ENCODE measurements around the gene ANKFY1. TPM values are rescaled to one million over a fixed set of nuclear protein-coding genes. Genes with fewer than 3 reads are reported as not detected.

ANKFY1 gene
- total RNA-seq, 6 experiments from 2014 or later: 37.1 to 45.1 (median 40.7) TPM

DNA sequence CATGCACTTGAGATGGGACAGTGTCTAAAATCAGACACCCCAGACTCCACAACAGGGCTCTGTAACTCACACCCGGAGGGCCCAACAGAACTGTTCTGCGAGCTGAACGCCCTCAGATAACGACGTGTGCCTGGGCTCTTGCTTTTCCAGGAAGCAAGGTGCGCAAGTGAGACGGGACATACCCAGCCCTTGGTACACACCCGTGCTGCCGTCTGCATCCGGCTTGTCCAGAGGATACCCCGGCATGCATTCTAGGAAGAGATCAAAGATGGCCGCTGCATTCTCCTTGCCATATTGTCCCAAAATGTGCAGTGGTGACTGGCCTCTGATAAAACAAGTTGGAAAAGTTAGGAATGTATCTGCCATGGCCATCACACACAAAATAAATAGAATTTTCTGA, 91.4 kb downstream of the ANKFY1 start:
- H3K36me3 Mint-ChIP-seq (ENCODE audit: low read depth): peaks cover 30% of the 10 kb centered on the region
- TF ChIP-seq, protein P1, sequence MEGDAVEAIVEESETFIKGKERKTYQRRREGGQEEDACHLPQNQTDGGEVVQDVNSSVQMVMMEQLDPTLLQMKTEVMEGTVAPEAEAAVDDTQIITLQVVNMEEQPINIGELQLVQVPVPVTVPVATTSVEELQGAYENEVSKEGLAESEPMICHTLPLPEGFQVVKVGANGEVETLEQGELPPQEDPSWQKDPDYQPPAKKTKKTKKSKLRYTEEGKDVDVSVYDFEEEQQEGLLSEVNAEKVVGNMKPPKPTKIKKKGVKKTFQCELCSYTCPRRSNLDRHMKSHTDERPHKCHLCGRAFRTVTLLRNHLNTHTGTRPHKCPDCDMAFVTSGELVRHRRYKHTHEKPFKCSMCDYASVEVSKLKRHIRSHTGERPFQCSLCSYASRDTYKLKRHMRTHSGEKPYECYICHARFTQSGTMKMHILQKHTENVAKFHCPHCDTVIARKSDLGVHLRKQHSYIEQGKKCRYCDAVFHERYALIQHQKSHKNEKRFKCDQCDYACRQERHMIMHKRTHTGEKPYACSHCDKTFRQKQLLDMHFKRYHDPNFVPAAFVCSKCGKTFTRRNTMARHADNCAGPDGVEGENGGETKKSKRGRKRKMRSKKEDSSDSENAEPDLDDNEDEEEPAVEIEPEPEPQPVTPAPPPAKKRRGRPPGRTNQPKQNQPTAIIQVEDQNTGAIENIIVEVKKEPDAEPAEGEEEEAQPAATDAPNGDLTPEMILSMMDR (IDR thresholded peaks at IDR 0.05): no peak
- no peak overlapping the region for H3K4me3 Mint-ChIP-seq
- H3K27ac Mint-ChIP-seq: no peak overlapping the region
- H3K4me1 Mint-ChIP-seq (ENCODE audit: low read depth): peaks cover 14% of the 10 kb centered on the region; the same call in 1 of the 2 replicates
- no peaks in the 10 kb centered on the region for H3K9me3 Mint-ChIP-seq
- H3K27me3 Mint-ChIP-seq (ENCODE audit: insufficient read depth): peaks cover 2% of the 10 kb centered on the region
- DNase-seq: no peak

DNA sequence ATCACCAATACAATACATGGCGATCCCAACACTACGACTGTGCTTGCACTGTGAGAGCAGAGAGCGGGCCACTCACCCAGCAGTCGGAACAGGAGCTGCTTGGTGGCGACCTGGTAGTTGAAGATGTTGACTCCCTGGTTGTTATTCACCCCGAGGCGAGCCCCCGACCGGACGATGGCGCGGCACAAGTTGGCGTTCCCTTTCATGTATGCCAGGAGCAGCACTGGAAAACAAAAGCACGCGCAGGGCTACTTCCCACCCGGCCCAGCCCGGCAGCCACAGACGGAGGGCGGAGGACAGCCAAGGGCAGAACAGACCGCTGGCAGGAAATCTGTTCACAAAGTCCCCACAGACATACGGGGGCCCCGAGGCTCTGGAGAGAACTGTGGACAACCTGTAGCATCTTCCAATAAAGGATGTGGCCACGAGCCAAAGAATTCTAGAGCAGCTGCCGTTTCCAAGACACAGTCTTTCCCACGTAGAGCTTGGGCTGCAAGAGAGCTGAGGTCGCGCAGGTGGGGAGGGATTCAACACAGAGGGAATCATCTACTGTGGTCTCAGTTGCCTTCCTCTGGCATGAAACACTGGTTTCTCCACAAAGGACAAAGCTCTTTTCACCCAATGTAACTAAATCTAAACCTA, 93.0 kb downstream of the ANKFY1 start:
- no peak overlapping the region for H3K4me3 Mint-ChIP-seq
- peaks cover 35% of the 10 kb centered on the region for H3K36me3 Mint-ChIP-seq (ENCODE audit: low read depth)
- no peaks in the 10 kb centered on the region for H3K9me3 Mint-ChIP-seq
- no peak for DNase-seq
- peaks cover 2% of the 10 kb centered on the region for H3K27me3 Mint-ChIP-seq (ENCODE audit: insufficient read depth)
- H3K27ac Mint-ChIP-seq: no peak overlapping the region
- TF ChIP-seq, protein P1 (IDR thresholded peaks at IDR 0.05): no peak
- no peaks in the 10 kb centered on the region for H3K4me1 Mint-ChIP-seq (ENCODE audit: low read depth)

DNA sequence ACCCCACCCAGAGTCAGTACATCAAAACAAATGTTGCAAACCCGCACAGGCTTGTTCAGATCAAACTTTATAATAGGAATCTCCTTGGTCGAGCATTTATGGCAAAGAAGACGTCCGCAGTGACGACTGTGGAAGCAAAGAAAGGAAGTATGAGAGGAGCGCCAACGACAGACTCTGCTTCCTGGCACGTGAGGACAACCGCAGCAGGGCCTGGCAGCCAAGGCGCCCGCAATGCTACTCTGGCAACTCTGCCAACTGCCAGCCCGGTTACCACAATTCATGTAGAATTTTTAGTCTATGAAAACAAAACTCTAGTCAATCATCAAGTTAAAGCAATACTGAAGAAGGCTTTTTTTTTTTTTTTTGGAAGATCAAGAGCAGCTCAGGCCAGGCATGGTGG, 96.0 kb downstream of the ANKFY1 start:
- H3K27me3 Mint-ChIP-seq (ENCODE audit: insufficient read depth): peaks cover 2% of the 10 kb centered on the region; the same call in 1 of the 2 replicates
- H3K36me3 Mint-ChIP-seq (ENCODE audit: low read depth): peaks cover 40% of the 10 kb centered on the region
- H3K4me1 Mint-ChIP-seq (ENCODE audit: low read depth): peaks cover 5% of the 10 kb centered on the region
- no peaks in the 10 kb centered on the region for H3K9me3 Mint-ChIP-seq
- TF ChIP-seq, protein P1 (IDR thresholded peaks at IDR 0.05): no peak
- H3K27ac Mint-ChIP-seq: no peak overlapping the region
- DNase-seq: no peak
- H3K4me3 Mint-ChIP-seq: no peak overlapping the region

DNA sequence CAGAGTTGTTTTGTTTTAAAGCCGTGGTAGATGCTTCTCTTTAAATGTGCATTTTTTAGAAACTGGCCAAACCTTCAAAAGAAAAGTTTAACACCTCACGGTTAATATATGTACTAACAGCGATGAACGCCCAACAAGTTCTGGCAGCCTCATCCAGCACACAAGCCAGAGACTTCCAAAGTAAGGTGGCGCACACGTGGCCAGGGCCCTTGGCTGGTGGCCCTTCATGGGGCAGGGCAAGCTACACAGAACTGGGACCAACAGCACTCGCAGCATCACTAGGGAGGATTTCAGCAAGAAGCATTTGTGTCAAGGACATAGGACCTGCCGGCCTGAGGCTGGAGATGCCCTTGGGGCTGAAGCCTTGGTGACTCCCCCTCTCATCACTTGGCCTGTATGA, 97.4 kb downstream of the ANKFY1 start:
- Mint-ChIP-seq H3K9me3 (no peaks in the 10 kb centered on the region), H3K27ac (no peak overlapping the region), H3K4me3 (no peak overlapping the region), H3K36me3 (ENCODE audit: low read depth) (peaks cover 36% of the 10 kb centered on the region), H3K27me3 (ENCODE audit: insufficient read depth) (peaks cover 2% of the 10 kb centered on the region; the same call in 1 of the 2 replicates), H3K4me1 (ENCODE audit: low read depth) (peaks cover 18% of the 10 kb centered on the region)
- TF ChIP-seq, protein P1 (IDR thresholded peaks at IDR 0.05): no peak
- DNase-seq: no peak

DNA sequence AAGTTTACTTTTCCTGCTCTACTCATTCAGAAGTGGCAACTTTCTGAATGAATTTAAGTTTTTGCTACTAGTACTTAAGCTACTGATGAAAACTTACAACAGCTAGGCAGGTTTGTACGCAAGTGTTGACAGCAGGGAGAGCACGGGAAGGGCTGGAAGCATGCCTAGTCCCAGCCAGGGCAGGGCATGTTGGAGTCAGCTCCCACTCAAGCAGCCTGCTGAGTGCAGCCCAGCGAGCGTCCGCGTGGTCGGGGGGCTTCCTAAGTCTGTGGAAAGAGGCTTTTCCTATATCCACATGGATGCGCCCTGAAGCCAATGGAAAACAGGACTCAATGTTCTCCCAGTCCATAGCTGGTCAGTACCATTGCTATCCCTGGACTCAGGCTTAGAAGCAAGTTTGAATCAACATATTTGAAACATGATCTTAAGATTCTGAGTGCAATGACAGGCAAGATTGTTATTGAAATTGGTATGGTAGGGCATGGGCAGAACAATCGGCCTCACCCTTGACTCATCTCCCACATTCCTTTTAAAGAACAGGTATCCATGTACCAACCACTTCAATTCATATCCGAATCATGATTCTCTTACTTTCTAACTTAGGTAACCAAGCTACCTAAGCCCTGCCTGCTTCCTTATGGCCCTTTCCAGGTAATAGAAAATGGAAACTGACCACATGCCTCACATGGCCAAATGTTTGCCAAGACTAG, 98.3 kb downstream of the ANKFY1 start:
- peaks cover 36% of the 10 kb centered on the region for H3K36me3 Mint-ChIP-seq (ENCODE audit: low read depth)
- peaks cover 2% of the 10 kb centered on the region; the same call in 1 of the 2 replicates for H3K27me3 Mint-ChIP-seq (ENCODE audit: insufficient read depth)

More for the DNA sequence above, 98.3 kb downstream of the ANKFY1 start:
- DNase-seq: no peak
- TF ChIP-seq, protein P1 (IDR thresholded peaks at IDR 0.05): no peak
- H3K27ac Mint-ChIP-seq: no peak overlapping the region
- H3K4me1 Mint-ChIP-seq (ENCODE audit: low read depth): peaks cover 27% of the 10 kb centered on the region
- H3K4me3 Mint-ChIP-seq: no peak overlapping the region
- no peaks in the 10 kb centered on the region for H3K9me3 Mint-ChIP-seq
